Mesenchymal stem cell (in vitro differentiated cells and primary cell): ENCODE measurements around the gene MVB12B.

Experiments
- DNase-seq: peaks from one replicate; pipeline ENCODE4 v3.0.0-alpha.2; 2013
- H2AFZ ChIP-seq: one replicate; pipeline ENCODE4 v1.6.1; 2013; ENCODE audit warnings: low read depth, mild to moderate bottlenecking, control low read depth, inconsistent platforms, low read length, moderate library complexity
- H2AK5ac ChIP-seq: 2 replicates; pipeline ENCODE4 v1.6.1; 2013; ENCODE audit warnings: low read length, moderate library complexity, mild to moderate bottlenecking, inconsistent platforms; ENCODE audit not compliant: severe bottlenecking
- H2BK120ac ChIP-seq: one replicate; pipeline ENCODE4 v1.6.1; 2013; ENCODE audit warnings: low read depth, mild to moderate bottlenecking, inconsistent platforms, low read length, moderate library complexity
- H2BK12ac ChIP-seq, 2 experiments: one replicate each; pipeline ENCODE4 v1.6.1; 2013; ENCODE audit warnings: inconsistent platforms in 2 of 2, low read length in 2 of 2, mild to moderate bottlenecking in 2 of 2, moderate library complexity in 2 of 2, control low read depth in 1 of 2
- H2BK15ac ChIP-seq: one replicate; pipeline ENCODE4 v1.6.1; 2013; ENCODE audit warnings: mild to moderate bottlenecking, low read depth, inconsistent platforms; ENCODE audit not compliant: poor library complexity, severe bottlenecking
- H2BK5ac ChIP-seq: 2 replicates; pipeline ENCODE4 v1.6.1; 2013; ENCODE audit warnings: low read depth, mild to moderate bottlenecking, low read length, control low read depth, inconsistent platforms; ENCODE audit not compliant: poor library complexity, severe bottlenecking
- H3K14ac ChIP-seq, 2 experiments: one replicate each; pipeline ENCODE4 v1.6.1; 2013; ENCODE audit warnings: inconsistent platforms in 2 of 2, low read length in 2 of 2, control low read depth in 1 of 2, mild to moderate bottlenecking in 1 of 2, moderate library complexity in 1 of 2
- H3K18ac ChIP-seq, 2 experiments: one replicate each; pipeline ENCODE4 v1.6.1; 2013; ENCODE audit warnings: inconsistent platforms in 2 of 2, low read length in 2 of 2, control low read depth in 1 of 2, low read depth in 1 of 2, mild to moderate bottlenecking in 1 of 2
- H3K23ac ChIP-seq, 2 experiments: one replicate each; pipeline ENCODE4 v1.6.1; 2013; ENCODE audit warnings: inconsistent platforms in 2 of 2, low read length in 2 of 2, mild to moderate bottlenecking in 2 of 2, moderate library complexity in 2 of 2, control low read depth in 1 of 2
- H3K27ac ChIP-seq: 2 replicates; pipeline ENCODE4 v1.5.1; 2013; ENCODE audit warnings: mild to moderate bottlenecking, moderate library complexity, low read length, control low read depth, inconsistent platforms; ENCODE audit not compliant: poor library complexity, severe bottlenecking
- H3K27me3 ChIP-seq, 2 experiments: 2 replicates each; pipeline versions ENCODE4 v1.6.1 to v1.7.0; 2013; ENCODE audit warnings: low read length in 2 of 2, mild to moderate bottlenecking in 2 of 2, moderate library complexity in 2 of 2, control low read depth in 1 of 2, inconsistent platforms in 1 of 2; ENCODE audit not compliant: control insufficient read depth in 1 of 2, insufficient read depth in 1 of 2
- H3K36me3 ChIP-seq, 2 experiments: 2 replicates each; pipeline versions ENCODE4 v1.6.1 to v1.7.0; 2013; ENCODE audit warnings: low read length in 2 of 2, control low read depth in 1 of 2, inconsistent platforms in 1 of 2, low read depth in 1 of 2, mild to moderate bottlenecking in 1 of 2; ENCODE audit not compliant: insufficient read depth in 2 of 2, control insufficient read depth in 1 of 2
- H3K4ac ChIP-seq, 2 experiments: one replicate each; pipeline ENCODE4 v1.6.1; 2013; ENCODE audit warnings: inconsistent platforms in 2 of 2, low read length in 2 of 2, mild to moderate bottlenecking in 2 of 2, moderate library complexity in 2 of 2, control low read depth in 1 of 2, low read depth in 1 of 2
- H3K4me1 ChIP-seq: 2 replicates; pipeline ENCODE4 v1.6.1; 2013; ENCODE audit warnings: low read depth, low read length, control low read depth; ENCODE audit not compliant: control insufficient read depth, insufficient read depth
- H3K4me2 ChIP-seq: 2 replicates; pipeline ENCODE4 v1.6.1; 2013; ENCODE audit warnings: low read length, mild to moderate bottlenecking, inconsistent platforms; ENCODE audit not compliant: poor library complexity, severe bottlenecking
- H3K4me3 ChIP-seq, 2 experiments: 2 replicates each; pipeline versions ENCODE4 v1.5.1 to v1.7.0; 2013; ENCODE audit warnings: low read length in 2 of 2, mild to moderate bottlenecking in 2 of 2, control low read depth in 1 of 2, low read depth in 1 of 2; ENCODE audit not compliant: insufficient read depth in 1 of 2
- H3K79me1 ChIP-seq: replicated peaks from 2 replicates; pipeline ENCODE4 v1.6.1; 2013; ENCODE audit warnings: mild to moderate bottlenecking, control low read depth, low read length, inconsistent platforms; ENCODE audit not compliant: poor library complexity, severe bottlenecking
- H3K9ac ChIP-seq: 2 replicates; pipeline ENCODE4 v1.7.0; 2013; ENCODE audit warnings: mild to moderate bottlenecking, low read length, moderate library complexity
- H3K9me3 ChIP-seq: 2 replicates; pipeline ENCODE4 v1.7.0; 2013; ENCODE audit warnings: mild to moderate bottlenecking, low read length; ENCODE audit not compliant: control insufficient read depth
- H4K8ac ChIP-seq: one replicate; pipeline ENCODE4 v1.6.1; 2013; ENCODE audit warnings: inconsistent platforms, mild to moderate bottlenecking, low read length, moderate library complexity
- H4K91ac ChIP-seq: one replicate; pipeline ENCODE4 v1.6.1; 2013; ENCODE audit warnings: mild to moderate bottlenecking, low read length, inconsistent platforms
- WGBS: methylation state at CpG from one replicate; pipeline ENCODE4 v1.1.7; 2013; ENCODE audit warnings: mixed read lengths; 5-methylcytosine and 5-hydroxymethylcytosine counted together

The MVB12B gene

GRCh38 chr9:126395439-126396212 lies 69.0 kb downstream of the MVB12B start:
- no peak overlapping the region for H2AFZ ChIP-seq
- no peak overlapping the region for H3K18ac ChIP-seq
- H4K91ac ChIP-seq = no peak overlapping the region
- no peak overlapping the region for H2BK120ac ChIP-seq
- H3K14ac ChIP-seq = no peak overlapping the region
- H2BK15ac ChIP-seq = no peak overlapping the region
- no peaks in the 10 kb centered on the region for H3K9me3 ChIP-seq
- peaks cover 7% of the 10 kb centered on the region for H3K4me1 ChIP-seq
- no peak overlapping the region for H3K23ac ChIP-seq
- no peak overlapping the region for H2AK5ac ChIP-seq
- H4K8ac ChIP-seq = no peak overlapping the region
- H3K27me3 ChIP-seq = no peaks in the 10 kb centered on the region
- H3K4ac ChIP-seq = no peak overlapping the region
- DNase-seq = peak; percentile 52
- no peak overlapping the region for H3K4me3 ChIP-seq
- H3K79me1 ChIP-seq = no peaks in the 10 kb centered on the region
- 71% methylated on average over 4 of the region's 7 CpGs for WGBS
- no peak overlapping the region for H2BK12ac ChIP-seq
- H3K9ac ChIP-seq = no peak overlapping the region
- H3K36me3 ChIP-seq = peaks cover 27 to 31% of the 10 kb centered on the region in 2 experiments
- H2BK5ac ChIP-seq = no peak overlapping the region
- H3K4me2 ChIP-seq = no peak overlapping the region
- H3K27ac ChIP-seq = no peak overlapping the region

GRCh38 chr9:126397056-126397455 lies 70.4 kb downstream of the MVB12B start:
- Histone ChIP-seq H4K8ac (no peak overlapping the region), H3K14ac (no peak overlapping the region), H2BK5ac (no peak overlapping the region), H3K18ac (no peak overlapping the region), H3K23ac (no peak overlapping the region), H3K9me3 (no peaks in the 10 kb centered on the region), H2AK5ac (no peak overlapping the region), H2BK120ac (no peak overlapping the region), H3K4me3 (peak overlapping the region in 1 of 2 experiments; percentile 21), H3K36me3 (peaks cover 29 to 34% of the 10 kb centered on the region in 2 experiments), H2BK15ac (no peak overlapping the region), H3K9ac (no peak overlapping the region), H3K27ac (no peak overlapping the region), H4K91ac (no peak overlapping the region), H3K79me1 (no peaks in the 10 kb centered on the region), H3K4me2 (no peak overlapping the region), H2BK12ac (no peak overlapping the region), H3K27me3 (no peaks in the 10 kb centered on the region), H3K4me1 (peaks cover 7% of the 10 kb centered on the region), H2AFZ (no peak overlapping the region), H3K4ac (no peak overlapping the region)
- 99% methylated on average over 5 of the region's 5 CpGs for WGBS
- DNase-seq = no peak

GRCh38 chr9:126398403-126399058 lies 71.9 kb downstream of the MVB12B start:
- no peak overlapping the region for H3K18ac ChIP-seq
- peak; percentile 60 for DNase-seq
- 20% methylated on average over 24 of the region's 25 CpGs for WGBS
- no peak overlapping the region for H2BK15ac ChIP-seq
- H3K27me3 ChIP-seq = no peaks in the 10 kb centered on the region
- H3K4me1 ChIP-seq = peaks cover 7% of the 10 kb centered on the region
- H3K79me1 ChIP-seq = no peaks in the 10 kb centered on the region
- no peak overlapping the region for H4K8ac ChIP-seq
- no peak overlapping the region for H3K14ac ChIP-seq
- H3K36me3 ChIP-seq = peaks cover 23 to 35% of the 10 kb centered on the region in 2 experiments
- H2AFZ ChIP-seq = no peak overlapping the region
- H2BK120ac ChIP-seq = no peak overlapping the region
- no peaks in the 10 kb centered on the region for H3K9me3 ChIP-seq
- no peak overlapping the region for H3K4me3 ChIP-seq
- H3K4me2 ChIP-seq = no peak overlapping the region
- no peak overlapping the region for H3K23ac ChIP-seq
- H4K91ac ChIP-seq = no peak overlapping the region
- H3K4ac ChIP-seq = no peak overlapping the region
- H3K27ac ChIP-seq = no peak overlapping the region
- H3K9ac ChIP-seq = peak overlapping the region; percentile 14
- no peak overlapping the region for H2BK12ac ChIP-seq
- H2BK5ac ChIP-seq = no peak overlapping the region
- H2AK5ac ChIP-seq = no peak overlapping the region

- Histone ChIP-seq H3K4me2 (no peak overlapping the region), H3K27me3 (no peaks in the 10 kb centered on the region), H2BK15ac (no peak overlapping the region), H3K79me1 (no peaks in the 10 kb centered on the region), H2AK5ac (no peak overlapping the region), H3K27ac (no peak overlapping the region), H3K36me3 (peaks cover 16 to 32% of the 10 kb centered on the region in 2 experiments), H4K91ac (no peak overlapping the region), H2AFZ (no peak overlapping the region), H3K4me3 (no peak overlapping the region), H3K4ac (no peak overlapping the region), H3K9me3 (no peaks in the 10 kb centered on the region), H4K8ac (no peak overlapping the region), H2BK12ac (no peak overlapping the region), H3K14ac (no peak overlapping the region), H3K9ac (peak overlapping the region; percentile 14), H3K23ac (no peak overlapping the region), H2BK5ac (no peak overlapping the region), H3K4me1 (peaks cover 6% of the 10 kb centered on the region), H2BK120ac (no peak overlapping the region), H3K18ac (no peak overlapping the region)
- DNase-seq = no peak
- 92% methylated on average over 8 of the region's 8 CpGs for WGBS
Measured at GRCh38 chr9:126399251-126399650, 72.6 kb downstream of the MVB12B start.
